ENCODE results near the gene SGCD.

The SGCD gene

DNA sequence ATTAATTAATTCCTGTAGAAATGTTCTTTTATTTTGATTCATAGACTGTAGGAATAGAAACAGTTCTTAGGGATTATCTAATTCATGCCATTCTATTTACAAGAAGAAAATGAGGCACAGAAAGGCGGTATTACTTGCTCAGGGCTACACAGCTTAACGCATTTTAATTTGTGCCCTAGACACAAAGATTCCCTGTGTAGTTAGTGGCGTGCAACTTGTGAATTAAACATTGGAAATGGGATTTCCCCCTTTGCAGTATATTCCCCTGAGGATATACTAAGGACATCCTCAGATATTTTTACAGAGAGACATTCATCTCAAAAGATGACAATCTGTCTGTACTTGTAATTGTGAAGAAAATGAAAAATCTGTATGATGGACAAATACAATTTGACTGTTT lies 108.1 kb downstream of the SGCD start:
- Histone ChIP-seq H2AFZ (ENCODE audit: low read depth, low read length) (no peak overlapping the region), H3K4me3 (ENCODE audit: insufficient read depth in 1 of 2, low read depth in 1 of 2, low read length in 2 of 2) (no peak overlapping the region), H2BK5ac (ENCODE audit: low read depth, low read length, poor library complexity, severe bottlenecking) (no peak overlapping the region), H2BK120ac (ENCODE audit: low read depth, low read length) (no peak overlapping the region), H2AK5ac (ENCODE audit: low read length, severe bottlenecking) (no peak overlapping the region), H3K27ac (ENCODE audit: low read length, poor library complexity, severe bottlenecking) (no peak overlapping the region), H3K14ac (ENCODE audit: low read length in 2 of 2) (no peak overlapping the region), H2BK15ac (ENCODE audit: low read depth, poor library complexity, severe bottlenecking) (no peak overlapping the region), H3K4me1 (ENCODE audit: control insufficient read depth, insufficient read depth, low read depth, low read length) (no peaks in the 10 kb centered on the region), H3K23ac (ENCODE audit: low read length in 2 of 2) (no peak overlapping the region), H4K91ac (ENCODE audit: low read length) (no peak overlapping the region), H3K79me1 (replicated peaks; ENCODE audit: low read length, poor library complexity, severe bottlenecking) (no peaks in the 10 kb centered on the region), H3K4ac (ENCODE audit: low read depth in 1 of 2, low read length in 2 of 2) (no peak overlapping the region), H3K36me3 (ENCODE audit: control insufficient read depth in 1 of 2, insufficient read depth in 2 of 2, low read depth in 1 of 2, low read length in 2 of 2) (no peaks in the 10 kb centered on the region), H3K9ac (ENCODE audit: low read length) (no peak overlapping the region), H3K27me3 (ENCODE audit: control insufficient read depth in 1 of 2, insufficient read depth in 1 of 2, low read length in 2 of 2) (no peaks in the 10 kb centered on the region), H2BK12ac (ENCODE audit: low read length in 2 of 2) (no peak overlapping the region), H3K4me2 (ENCODE audit: low read length, poor library complexity, severe bottlenecking) (no peak overlapping the region), H3K18ac (ENCODE audit: low read depth in 1 of 2, low read length in 2 of 2) (no peak overlapping the region), H3K9me3 (ENCODE audit: control insufficient read depth, low read length) (no peaks in the 10 kb centered on the region), H4K8ac (ENCODE audit: low read length) (no peak overlapping the region)
- WGBS = 83% methylated on average over 3 of the region's 3 CpGs
- DNase-seq = no peak

GRCh38 chr5:156438076-156438475 lies 111.1 kb downstream of the SGCD start:
- no peak overlapping the region for H3K27ac ChIP-seq (ENCODE audit: low read length, poor library complexity, severe bottlenecking)
- H2AK5ac ChIP-seq (ENCODE audit: low read length, severe bottlenecking) = no peak overlapping the region
- H3K4me3 ChIP-seq (ENCODE audit: insufficient read depth in 1 of 2, low read depth in 1 of 2, low read length in 2 of 2) = no peak overlapping the region
- no peaks in the 10 kb centered on the region for H3K27me3 ChIP-seq (ENCODE audit: control insufficient read depth in 1 of 2, insufficient read depth in 1 of 2, low read length in 2 of 2)
- no peak overlapping the region for H2AFZ ChIP-seq (ENCODE audit: low read depth, low read length)
- DNase-seq = no peak
- H2BK5ac ChIP-seq (ENCODE audit: low read depth, low read length, poor library complexity, severe bottlenecking) = no peak overlapping the region
- no peak overlapping the region for H2BK15ac ChIP-seq (ENCODE audit: low read depth, poor library complexity, severe bottlenecking)
- no peak overlapping the region for H3K4ac ChIP-seq (ENCODE audit: low read depth in 1 of 2, low read length in 2 of 2)
- no peaks in the 10 kb centered on the region for H3K79me1 ChIP-seq (replicated peaks; ENCODE audit: low read length, poor library complexity, severe bottlenecking)
- 73% methylated on average over 3 of the region's 3 CpGs for WGBS
- H3K9me3 ChIP-seq (ENCODE audit: control insufficient read depth, low read length) = no peaks in the 10 kb centered on the region
- no peak overlapping the region for H4K8ac ChIP-seq (ENCODE audit: low read length)
- H3K23ac ChIP-seq (ENCODE audit: low read length in 2 of 2) = no peak overlapping the region
- H3K18ac ChIP-seq (ENCODE audit: low read depth in 1 of 2, low read length in 2 of 2) = no peak overlapping the region
- H3K36me3 ChIP-seq (ENCODE audit: control insufficient read depth in 1 of 2, insufficient read depth in 2 of 2, low read depth in 1 of 2, low read length in 2 of 2) = no peaks in the 10 kb centered on the region
- no peak overlapping the region for H3K9ac ChIP-seq (ENCODE audit: low read length)
- no peak overlapping the region for H4K91ac ChIP-seq (ENCODE audit: low read length)
- no peak overlapping the region for H3K14ac ChIP-seq (ENCODE audit: low read length in 2 of 2)
- H2BK120ac ChIP-seq (ENCODE audit: low read depth, low read length) = no peak overlapping the region
- no peak overlapping the region for H3K4me2 ChIP-seq (ENCODE audit: low read length, poor library complexity, severe bottlenecking)
- H3K4me1 ChIP-seq (ENCODE audit: control insufficient read depth, insufficient read depth, low read depth, low read length) = no peaks in the 10 kb centered on the region
- no peak overlapping the region for H2BK12ac ChIP-seq (ENCODE audit: low read length in 2 of 2)

GRCh38 chr5:156444753-156445291 lies 117.9 kb downstream of the SGCD start:
- 88% methylated on average over 3 of the region's 3 CpGs for whole genome bisulfite sequencing

DNA sequence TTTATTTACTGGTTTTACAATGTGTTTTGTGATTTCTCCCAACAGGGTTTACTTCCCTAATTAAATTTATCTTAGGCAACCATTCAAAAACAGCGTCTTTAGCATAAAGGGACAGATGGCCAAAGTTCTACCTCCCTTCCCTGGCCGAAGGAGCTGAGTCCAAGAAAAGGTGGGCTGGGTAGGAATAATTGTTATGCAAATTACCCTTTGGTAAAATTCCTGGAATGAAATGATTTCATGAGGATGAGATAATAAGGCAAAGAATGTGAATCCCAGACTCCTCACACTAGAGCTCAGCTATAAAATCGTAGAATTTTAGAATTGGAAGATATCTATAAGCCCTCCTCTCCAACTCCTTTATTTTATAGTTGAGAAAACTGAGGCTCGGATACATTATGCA lies 119.6 kb downstream of the SGCD start:
- no peak overlapping the region for H3K4me3 ChIP-seq (ENCODE audit: insufficient read depth in 1 of 2, low read depth in 1 of 2, low read length in 2 of 2)
- H2BK120ac ChIP-seq (ENCODE audit: low read depth, low read length) = no peak overlapping the region
- H3K27ac ChIP-seq (ENCODE audit: low read length, poor library complexity, severe bottlenecking) = no peak overlapping the region
- H3K14ac ChIP-seq (ENCODE audit: low read length in 2 of 2) = no peak overlapping the region
- H4K8ac ChIP-seq (ENCODE audit: low read length) = no peak overlapping the region
- no peak overlapping the region for H2AK5ac ChIP-seq (ENCODE audit: low read length, severe bottlenecking)
- H3K4me1 ChIP-seq (ENCODE audit: control insufficient read depth, insufficient read depth, low read depth, low read length) = no peaks in the 10 kb centered on the region
- H3K18ac ChIP-seq (ENCODE audit: low read depth in 1 of 2, low read length in 2 of 2) = no peak overlapping the region
- H2BK15ac ChIP-seq (ENCODE audit: low read depth, poor library complexity, severe bottlenecking) = no peak overlapping the region
- H2BK12ac ChIP-seq (ENCODE audit: low read length in 2 of 2) = no peak overlapping the region
- H3K36me3 ChIP-seq (ENCODE audit: control insufficient read depth in 1 of 2, insufficient read depth in 2 of 2, low read depth in 1 of 2, low read length in 2 of 2) = no peaks in the 10 kb centered on the region
- H4K91ac ChIP-seq (ENCODE audit: low read length) = no peak overlapping the region
- H3K9me3 ChIP-seq (ENCODE audit: control insufficient read depth, low read length) = no peaks in the 10 kb centered on the region
- no peak for DNase-seq
- 95% methylated on average over 3 of the region's 4 CpGs for WGBS
- H3K4ac ChIP-seq (ENCODE audit: low read depth in 1 of 2, low read length in 2 of 2) = no peak overlapping the region
- H2AFZ ChIP-seq (ENCODE audit: low read depth, low read length) = no peak overlapping the region
- no peaks in the 10 kb centered on the region for H3K79me1 ChIP-seq (replicated peaks; ENCODE audit: low read length, poor library complexity, severe bottlenecking)
- no peak overlapping the region for H3K9ac ChIP-seq (ENCODE audit: low read length)
- no peak overlapping the region for H3K23ac ChIP-seq (ENCODE audit: low read length in 2 of 2)
- peaks cover 0 to 3% of the 10 kb centered on the region in 2 experiments for H3K27me3 ChIP-seq (ENCODE audit: control insufficient read depth in 1 of 2, insufficient read depth in 1 of 2, low read length in 2 of 2)
- no peak overlapping the region for H3K4me2 ChIP-seq (ENCODE audit: low read length, poor library complexity, severe bottlenecking)
- no peak overlapping the region for H2BK5ac ChIP-seq (ENCODE audit: low read depth, low read length, poor library complexity, severe bottlenecking)

More at GRCh38 chr5:156444753-156445291, 117.9 kb downstream of the SGCD start:
- H3K9ac ChIP-seq (ENCODE audit: low read length) = no peak overlapping the region
- no peak overlapping the region for H3K23ac ChIP-seq (ENCODE audit: low read length in 2 of 2)
- no peak overlapping the region for H3K4me2 ChIP-seq (ENCODE audit: low read length, poor library complexity, severe bottlenecking)
- no peak overlapping the region for H2BK5ac ChIP-seq (ENCODE audit: low read depth, low read length, poor library complexity, severe bottlenecking)
- H4K8ac ChIP-seq (ENCODE audit: low read length) = no peak overlapping the region
- no peak overlapping the region for H3K27ac ChIP-seq (ENCODE audit: low read length, poor library complexity, severe bottlenecking)
- no peak overlapping the region for H3K4me3 ChIP-seq (ENCODE audit: insufficient read depth in 1 of 2, low read depth in 1 of 2, low read length in 2 of 2)
- no peak overlapping the region for H3K18ac ChIP-seq (ENCODE audit: low read depth in 1 of 2, low read length in 2 of 2)
- H3K9me3 ChIP-seq (ENCODE audit: control insufficient read depth, low read length) = no peaks in the 10 kb centered on the region
- H2BK12ac ChIP-seq (ENCODE audit: low read length in 2 of 2) = no peak overlapping the region
- no peaks in the 10 kb centered on the region for H3K79me1 ChIP-seq (replicated peaks; ENCODE audit: low read length, poor library complexity, severe bottlenecking)
- H2AK5ac ChIP-seq (ENCODE audit: low read length, severe bottlenecking) = no peak overlapping the region
- no peak overlapping the region for H3K14ac ChIP-seq (ENCODE audit: low read length in 2 of 2)
- H4K91ac ChIP-seq (ENCODE audit: low read length) = no peak overlapping the region
- H2BK120ac ChIP-seq (ENCODE audit: low read depth, low read length) = no peak overlapping the region
- H3K4ac ChIP-seq (ENCODE audit: low read depth in 1 of 2, low read length in 2 of 2) = no peak overlapping the region
- no peaks in the 10 kb centered on the region for H3K4me1 ChIP-seq (ENCODE audit: control insufficient read depth, insufficient read depth, low read depth, low read length)
- no peak overlapping the region for H2BK15ac ChIP-seq (ENCODE audit: low read depth, poor library complexity, severe bottlenecking)
- H3K36me3 ChIP-seq (ENCODE audit: control insufficient read depth in 1 of 2, insufficient read depth in 2 of 2, low read depth in 1 of 2, low read length in 2 of 2) = no peaks in the 10 kb centered on the region
- peaks cover 0 to 3% of the 10 kb centered on the region in 2 experiments for H3K27me3 ChIP-seq (ENCODE audit: control insufficient read depth in 1 of 2, insufficient read depth in 1 of 2, low read length in 2 of 2)
- H2AFZ ChIP-seq (ENCODE audit: low read depth, low read length) = no peak overlapping the region
- DNase-seq = no peak

Measured in mesenchymal stem cell (in vitro differentiated cells and primary cell).